ENCODE measurements around the gene PHAF1. TPM values are rescaled to one million over a fixed set of nuclear protein-coding genes. Genes with fewer than 3 reads are reported as not detected.

The PHAF1 gene
- total RNA-seq, 2 experiments from 2014 or later = 12.4 to 13.3 TPM

DNA sequence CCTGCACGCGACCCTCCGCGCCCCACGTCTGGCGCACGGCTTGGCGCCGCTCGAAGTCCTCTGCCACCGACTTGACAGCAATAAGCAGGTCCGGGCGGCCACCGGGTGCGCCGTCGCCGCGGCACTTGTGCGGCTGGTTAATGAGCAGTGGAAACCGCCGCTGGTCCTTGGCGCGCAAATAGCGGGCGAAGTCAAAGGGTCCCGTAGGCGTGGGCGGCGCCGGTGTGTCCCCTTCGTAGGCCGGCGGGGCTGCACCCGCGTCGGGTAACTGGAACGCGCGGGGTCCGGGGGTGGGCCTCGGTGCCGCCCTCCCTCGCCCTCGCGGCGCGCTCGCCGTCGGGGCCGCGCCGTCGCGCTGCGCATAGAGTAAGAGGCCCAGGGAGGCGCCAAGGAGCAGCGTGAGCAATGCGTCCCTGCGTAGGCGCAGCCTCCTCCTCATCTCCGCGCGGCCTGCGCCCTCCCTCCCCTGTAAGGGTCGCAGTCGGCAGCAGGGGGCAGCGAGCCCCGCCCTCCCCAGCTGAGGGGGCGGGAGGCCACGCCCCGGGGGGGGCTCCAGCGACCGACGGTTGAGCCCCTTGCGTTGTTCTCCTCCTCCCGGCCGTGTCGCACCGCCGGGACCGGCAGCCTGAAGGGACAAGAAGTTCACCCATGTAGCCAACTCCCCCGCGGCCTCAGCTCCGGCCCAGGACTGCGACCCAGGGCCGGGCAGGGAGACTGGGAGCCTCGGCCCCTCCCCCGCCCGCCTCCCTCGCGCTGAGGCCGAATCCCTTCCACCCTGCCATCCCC lies 40.5 kb downstream of the PHAF1 start:
- no peaks in the 10 kb centered on the region for H3K27me3 Mint-ChIP-seq
- peaks cover 37% of the 10 kb centered on the region for H3K4me1 Mint-ChIP-seq
- H3K27ac Mint-ChIP-seq = peak overlapping the region; percentile 71
- peak; percentile 60 for DNase-seq
- peak overlapping the region; percentile 73 for H3K4me3 Mint-ChIP-seq
- H3K9me3 Mint-ChIP-seq = no peaks in the 10 kb centered on the region
- H3K36me3 Mint-ChIP-seq (ENCODE audit: low read depth) = peaks cover 40% of the 10 kb centered on the region
- ChIA-PET CTCF (interaction anchor here (0.9 to 6.1 kb wide), 8 partner anchors 9 to 190 kb away, joined by 3 to 152 read pairs (median 6); partner anchors contain the start of genes CES3, FBXL8 and TRADD), POLR2A (interaction anchor here (0.6 to 2.9 kb wide), 15 partner anchors 7 to 234 kb away, joined by 3 to 25 read pairs (median 5); partner anchors contain the start of genes FBXL8 and TRADD)

DNA sequence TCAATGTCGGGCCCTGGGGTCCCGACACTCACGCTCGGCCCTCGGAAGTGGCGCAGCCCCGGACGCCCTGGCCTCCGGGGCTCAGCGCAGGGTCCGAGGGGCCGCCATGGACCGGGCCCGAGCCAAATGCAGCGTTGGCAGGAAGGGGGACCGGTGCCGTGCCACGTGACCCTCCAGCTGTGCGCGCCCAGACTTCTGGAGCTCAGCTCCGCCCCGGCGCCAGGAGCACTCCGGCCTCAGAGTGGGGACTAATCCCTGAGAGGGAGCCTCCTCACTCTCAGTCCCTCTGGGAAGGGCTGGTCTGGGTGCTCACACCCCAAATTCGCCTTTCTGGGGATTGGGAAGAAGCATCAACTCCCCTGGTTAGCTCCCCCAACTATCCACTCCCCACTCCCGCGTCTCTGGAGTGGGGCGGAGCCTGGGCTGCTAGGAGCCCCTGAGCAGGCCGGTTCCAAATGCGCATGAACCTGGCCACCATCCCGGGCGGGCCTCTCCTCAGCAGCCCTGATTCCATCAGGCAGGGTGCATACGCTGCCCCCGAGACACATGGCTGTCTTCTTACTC lies 41.2 kb downstream of the PHAF1 start, which contains the start of gene B3GNT9:
B3GNT9 (minus strand) TSS at position 166 of the 564 bp plus-strand sequence. CDS start 513 bp downstream, outside the sequence.
- Mint-ChIP-seq H3K4me1 (peaks cover 44% of the 10 kb centered on the region), H3K27me3 (no peaks in the 10 kb centered on the region), H3K9me3 (no peaks in the 10 kb centered on the region), H3K4me3 (peak within 1 kb of the TSS; percentile 73), H3K36me3 (ENCODE audit: low read depth) (peaks cover 40% of the 10 kb centered on the region), H3K27ac (peak within 1 kb of the TSS; percentile 71)
- ChIA-PET POLR2A (interaction anchor here (0.6 to 2.9 kb wide), 14 partner anchors 9 to 233 kb away, joined by 3 to 25 read pairs (median 5); partner anchors contain the start of genes E2F4, FBXL8 and TRADD), CTCF (interaction anchor here (0.6 to 6.1 kb wide), 15 partner anchors 9 to 203 kb away, joined by 3 to 152 read pairs (median 3); partner anchors contain the start of genes CES3, FBXL8, NOL3 and TRADD)
- peak; percentile 69 for DNase-seq

GRCh38 chr16:67151431-67152097 lies 41.8 kb downstream of the PHAF1 start:
- H3K27ac Mint-ChIP-seq = peak overlapping the region; percentile 71
- CTCF ChIA-PET = interaction anchor here (0.6 to 6.1 kb wide), 18 partner anchors 8 to 395 kb away, joined by 3 to 152 read pairs (median 4); partner anchors contain the start of genes CES3, FBXL8, HSF4 and NAE1
- peak overlapping the region; percentile 73 for H3K4me3 Mint-ChIP-seq
- no peaks in the 10 kb centered on the region for H3K27me3 Mint-ChIP-seq
- H3K36me3 Mint-ChIP-seq (ENCODE audit: low read depth) = peaks cover 45% of the 10 kb centered on the region
- no peak for DNase-seq
- POLR2A ChIA-PET = interaction anchor here (0.8 to 2.9 kb wide), 12 partner anchors 8 to 167 kb away, joined by 3 to 25 read pairs (median 6); partner anchors contain the start of genes E2F4, FBXL8 and TRADD
- no peaks in the 10 kb centered on the region for H3K9me3 Mint-ChIP-seq
- peaks cover 50% of the 10 kb centered on the region for H3K4me1 Mint-ChIP-seq

DNA sequence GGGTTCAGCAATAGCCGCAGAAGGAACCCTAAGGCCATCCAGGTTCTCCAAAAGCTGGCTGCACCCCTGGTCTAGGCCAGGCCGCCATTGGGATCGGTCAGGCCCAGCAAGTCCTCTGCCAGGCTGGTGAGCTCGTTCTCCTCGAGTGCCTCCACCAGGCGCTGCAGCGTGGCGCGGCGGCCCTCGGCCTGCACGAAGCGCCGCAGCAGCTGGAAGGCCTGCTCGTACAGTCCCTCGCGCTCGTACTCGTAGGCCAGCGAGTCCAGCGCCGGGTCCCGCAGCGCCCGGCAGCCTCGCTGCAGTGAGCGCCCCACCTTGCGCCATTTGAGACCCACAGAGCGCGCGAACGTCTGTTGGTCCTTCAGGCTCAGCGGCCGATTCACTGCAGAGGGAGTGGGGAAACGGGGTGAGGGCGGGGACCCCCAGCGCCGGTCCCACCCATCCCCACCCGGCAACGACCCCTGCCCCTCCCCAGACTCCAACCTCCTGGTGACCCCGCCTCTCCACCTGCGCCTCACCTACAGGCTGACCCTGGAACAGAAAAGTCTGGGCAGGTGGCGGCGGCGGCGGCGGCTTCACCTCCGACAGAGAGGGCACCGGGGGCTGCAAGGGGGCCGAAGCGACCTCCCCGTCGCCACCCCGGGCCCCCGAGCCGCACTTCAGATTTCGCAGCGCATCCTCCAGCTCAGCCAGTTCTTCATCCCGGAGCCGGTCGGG lies 45.0 kb downstream of the PHAF1 start:
- ChIA-PET CTCF (interaction anchor here (0.6 to 6.1 kb wide), 60 partner anchors 7 to 280 kb away, joined by 3 to 152 read pairs (median 6); partner anchors contain the start of genes CBFB, CES3, ELMO3 and HSF4), POLR2A (interaction anchor here (0.7 to 4.5 kb wide), 23 partner anchors 10 to 274 kb away, joined by 3 to 28 read pairs (median 3); partner anchors contain the start of genes CBFB, HSF4, NOL3 and PDP2)

DNA sequence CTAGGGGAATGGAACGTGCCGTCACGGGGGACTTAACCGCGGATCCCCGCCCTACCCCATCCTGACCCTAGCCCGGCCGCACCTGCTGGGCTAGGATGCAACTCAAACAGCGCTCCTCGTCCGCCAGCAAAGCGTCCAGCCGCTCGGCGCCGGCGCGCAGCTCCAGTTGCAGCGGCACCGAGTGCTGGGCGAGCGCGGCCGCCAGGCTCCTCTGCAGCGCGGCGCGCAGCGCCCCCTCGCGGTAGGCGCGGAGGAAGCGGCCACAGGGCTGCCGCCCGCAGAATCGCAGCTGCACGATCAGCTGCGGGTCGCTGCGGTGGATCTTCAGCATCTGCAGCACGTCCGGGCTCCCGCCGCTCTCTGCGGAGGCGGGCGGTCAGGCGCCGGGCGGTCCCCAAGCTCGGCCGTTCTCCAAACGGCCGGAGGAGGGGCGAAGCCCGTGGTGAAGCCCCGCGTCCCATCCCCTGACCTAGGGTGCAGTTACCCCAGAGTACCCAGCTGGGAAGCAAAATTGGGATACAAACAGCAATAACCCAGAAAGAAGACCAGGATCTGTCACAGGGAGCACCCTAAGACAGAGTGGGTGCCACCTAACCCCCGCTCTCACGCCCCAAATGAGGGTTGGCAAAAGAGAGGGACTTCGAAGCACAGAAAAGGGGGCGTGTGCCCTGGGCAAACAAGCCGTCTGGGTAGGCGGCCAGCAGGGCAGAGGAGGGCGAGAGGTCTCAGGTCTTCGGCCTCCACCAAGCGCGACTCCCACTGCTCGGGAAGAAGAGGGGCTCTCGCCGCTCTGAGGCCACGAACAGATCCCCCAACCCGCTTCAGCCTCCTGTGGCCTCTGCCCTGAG lies 45.8 kb downstream of the PHAF1 start:
- Mint-ChIP-seq H3K9me3 (no peaks in the 10 kb centered on the region), H3K36me3 (ENCODE audit: low read depth) (peaks cover 52% of the 10 kb centered on the region), H3K4me3 (peak overlapping the region; percentile 74), H3K27ac (no peak overlapping the region), H3K27me3 (no peaks in the 10 kb centered on the region), H3K4me1 (peaks cover 65% of the 10 kb centered on the region)
- CTCF ChIA-PET = interaction anchor here (0.6 to 6.1 kb wide), 60 partner anchors 8 to 281 kb away, joined by 3 to 152 read pairs (median 6); partner anchors contain the start of genes CBFB, CES3, ELMO3 and HSF4
- POLR2A ChIA-PET = interaction anchor here (0.7 to 4.5 kb wide), 22 partner anchors 9 to 275 kb away, joined by 3 to 28 read pairs (median 3); partner anchors contain the start of genes CBFB, HSF4, NOL3 and PDP2
- peak; percentile 85 for DNase-seq

More for the DNA sequence above, 45.0 kb downstream of the PHAF1 start:
- H3K4me1 Mint-ChIP-seq = peaks cover 65% of the 10 kb centered on the region
- no peak for DNase-seq
- H3K27ac Mint-ChIP-seq = no peak overlapping the region
- H3K4me3 Mint-ChIP-seq = peak overlapping the region; percentile 74
- no peaks in the 10 kb centered on the region for H3K27me3 Mint-ChIP-seq
- H3K9me3 Mint-ChIP-seq = no peaks in the 10 kb centered on the region
- peaks cover 49% of the 10 kb centered on the region for H3K36me3 Mint-ChIP-seq (ENCODE audit: low read depth)

DNA sequence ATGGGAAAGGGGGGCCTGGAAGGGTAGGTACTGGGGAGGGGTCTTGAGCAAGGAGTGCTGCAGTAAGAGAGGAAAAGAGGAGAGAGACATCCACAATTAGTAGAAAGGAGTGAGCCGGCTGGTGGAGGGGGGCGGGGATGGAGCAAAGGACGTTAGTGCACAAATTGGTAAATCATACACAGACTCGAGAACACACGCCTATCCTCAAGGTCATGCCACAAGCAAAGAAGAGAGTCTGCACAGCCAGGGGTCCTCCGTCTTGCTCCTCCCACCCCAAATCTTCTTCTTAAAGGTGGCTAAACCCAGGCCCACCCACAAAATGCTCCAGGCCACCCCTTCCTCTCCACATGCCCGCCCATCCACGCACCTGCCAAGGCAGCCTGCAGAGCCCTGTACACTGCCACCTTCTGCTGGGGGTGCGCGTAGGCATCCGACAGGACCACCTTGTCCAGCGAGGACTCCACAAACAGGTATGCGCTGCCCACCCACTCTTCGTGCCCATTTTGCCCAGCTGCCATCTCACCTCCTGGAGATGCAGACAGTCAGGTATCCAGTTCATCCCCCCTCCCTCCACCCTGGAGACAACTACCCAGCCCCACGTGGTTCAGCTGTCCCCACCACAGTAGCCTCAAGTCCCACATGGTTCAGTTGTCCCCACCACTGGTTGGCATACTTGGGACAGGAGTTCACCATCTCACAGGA lies 46.6 kb downstream of the PHAF1 start:
- H3K4me1 Mint-ChIP-seq = peaks cover 64% of the 10 kb centered on the region
- peak overlapping the region; percentile 98 for H3K27ac Mint-ChIP-seq
- no peaks in the 10 kb centered on the region for H3K27me3 Mint-ChIP-seq
- no peaks in the 10 kb centered on the region for H3K9me3 Mint-ChIP-seq
- ChIA-PET POLR2A (interaction anchor here (1.1 to 12.7 kb wide), 8 partner anchors 14 to 172 kb away, joined by 4 to 204 read pairs (median 7); partner anchors contain the start of gene NOL3), CTCF (interaction anchor here (0.8 to 6.1 kb wide), 17 partner anchors 8 to 203 kb away, joined by 3 to 152 read pairs (median 20); partner anchors contain the start of gene HSF4)
- peaks cover 59% of the 10 kb centered on the region for H3K36me3 Mint-ChIP-seq (ENCODE audit: low read depth)
- DNase-seq = no peak
- H3K4me3 Mint-ChIP-seq = peak overlapping the region; percentile 24

GRCh38 chr16:67157106-67157748 lies 47.5 kb downstream of the PHAF1 start:
- peak overlapping the region; percentile 98 for H3K27ac Mint-ChIP-seq
- peak overlapping the region; percentile 96 for H3K4me3 Mint-ChIP-seq
- DNase-seq = no peak
- CTCF ChIA-PET = interaction anchor here (0.5 to 6.9 kb wide), 16 partner anchors 12 to 289 kb away, joined by 3 to 56 read pairs (median 4); partner anchors contain the start of genes ELMO3 and MATCAP1
- peaks cover 65% of the 10 kb centered on the region for H3K4me1 Mint-ChIP-seq
- H3K9me3 Mint-ChIP-seq = no peaks in the 10 kb centered on the region
- POLR2A ChIA-PET = interaction anchor here (0.9 to 12.7 kb wide), 18 partner anchors 8 to 182 kb away, joined by 3 to 204 read pairs (median 7); partner anchors contain the start of genes CBFB, E2F4, ELMO3 and MATCAP1
- H3K36me3 Mint-ChIP-seq (ENCODE audit: low read depth) = peaks cover 67% of the 10 kb centered on the region
- no peaks in the 10 kb centered on the region for H3K27me3 Mint-ChIP-seq

DNA sequence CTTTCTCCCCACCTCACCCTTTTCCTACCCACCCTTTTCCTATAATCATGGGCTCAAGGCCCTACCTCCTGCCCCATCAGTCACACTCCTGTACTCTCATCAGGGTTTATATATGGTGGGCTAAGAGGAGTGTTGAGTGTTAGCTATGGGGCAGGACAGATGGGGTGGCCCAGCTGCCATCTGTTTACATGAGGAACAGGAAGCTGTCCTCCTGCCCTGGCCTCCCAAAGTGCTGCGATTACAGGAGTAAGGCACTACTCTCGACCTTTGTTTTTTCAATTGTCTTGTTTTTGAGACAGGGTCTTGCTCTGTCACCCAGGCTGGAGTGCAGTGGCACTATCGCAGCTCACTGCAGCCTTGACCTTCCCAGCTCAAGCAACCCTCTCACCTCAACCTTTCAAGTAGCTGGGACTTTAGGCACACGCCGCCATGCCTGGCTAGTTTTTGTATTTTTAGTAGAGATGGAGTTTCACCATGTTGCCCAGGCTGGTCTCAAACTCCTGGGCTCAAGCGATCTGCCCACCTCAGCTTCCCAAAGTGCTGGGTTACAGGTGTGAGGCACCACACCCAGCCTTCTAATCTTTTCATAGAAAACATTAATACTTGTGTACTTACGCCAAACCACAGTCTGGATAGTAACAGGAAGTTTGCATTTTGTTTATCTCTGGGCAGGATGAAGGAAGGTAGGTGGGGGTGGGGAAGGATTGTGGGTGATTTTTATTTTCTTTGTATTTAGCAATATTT lies 48.3 kb downstream of the PHAF1 start:
- DNase-seq = no peak
- POLR2A ChIA-PET = interaction anchor here (0.7 to 12.7 kb wide), 31 partner anchors 7 to 404 kb away, joined by 3 to 204 read pairs (median 6); partner anchors contain the start of genes B3GNT9, CBFB, CTCF and E2F4
- peak overlapping the region; percentile 98 for H3K27ac Mint-ChIP-seq
- H3K36me3 Mint-ChIP-seq (ENCODE audit: low read depth) = peaks cover 64% of the 10 kb centered on the region
- H3K27me3 Mint-ChIP-seq = peaks cover 3% of the 10 kb centered on the region
- no peaks in the 10 kb centered on the region for H3K9me3 Mint-ChIP-seq
- H3K4me3 Mint-ChIP-seq = peak overlapping the region; percentile 96
- H3K4me1 Mint-ChIP-seq = peaks cover 67% of the 10 kb centered on the region
- CTCF ChIA-PET = interaction anchor here (0.5 to 6.9 kb wide), 20 partner anchors 11 to 290 kb away, joined by 3 to 56 read pairs (median 4); partner anchors contain the start of genes ELMO3 and MATCAP1
